HG02642 (cell line): ENCODE data around the gene SAMMSON.

Experiments
- ATAC-seq: cut with Tn5 transposase; IDR thresholded peaks from one replicate; pipeline ENCODE4 v1.9.1; 2021; ENCODE audit warnings: mild to moderate bottlenecking; ENCODE audit not compliant: unreplicated experiment, poor library complexity

The SAMMSON gene

DNA sequence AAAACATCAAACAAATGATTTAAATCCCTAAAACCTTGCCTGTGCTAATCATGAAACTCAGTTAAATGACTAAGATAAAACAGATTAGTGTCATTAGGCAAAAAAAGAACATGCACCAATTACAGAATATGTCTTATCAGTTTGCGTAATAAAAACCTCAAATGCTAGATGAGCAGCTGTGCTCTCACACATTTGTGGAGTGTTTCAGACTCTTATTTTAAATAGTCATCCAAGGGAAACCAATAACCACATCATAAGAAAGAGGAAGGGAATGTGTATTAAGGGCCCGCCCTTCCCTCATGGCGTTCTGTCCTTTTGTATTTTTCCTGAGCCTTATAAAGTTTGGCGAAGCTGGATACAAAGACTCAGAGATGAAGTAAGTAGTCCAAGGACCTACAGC, 6.6 kb downstream of the SAMMSON start:
- ATAC-seq: no peak

DNA sequence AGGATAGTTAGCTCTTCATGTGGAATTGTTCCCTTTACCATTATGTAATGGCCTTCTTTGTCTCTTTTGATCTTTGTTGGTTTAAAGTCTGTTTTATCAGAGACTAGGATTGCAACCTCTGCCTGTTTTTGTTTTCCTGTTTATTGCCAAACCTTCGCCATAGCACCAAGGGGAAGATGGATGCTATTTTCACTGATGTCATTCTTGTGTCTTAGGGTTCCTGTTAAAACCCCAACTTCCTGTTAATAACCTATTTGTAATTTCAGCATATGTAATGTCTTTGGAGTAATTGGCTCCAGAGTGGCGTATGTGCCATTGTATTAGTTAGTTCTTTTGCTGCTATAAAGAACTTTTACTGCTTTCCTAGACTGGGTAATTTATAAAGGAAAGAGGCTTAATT, 10.8 kb downstream of the SAMMSON start:
- no peak for ATAC-seq

DNA sequence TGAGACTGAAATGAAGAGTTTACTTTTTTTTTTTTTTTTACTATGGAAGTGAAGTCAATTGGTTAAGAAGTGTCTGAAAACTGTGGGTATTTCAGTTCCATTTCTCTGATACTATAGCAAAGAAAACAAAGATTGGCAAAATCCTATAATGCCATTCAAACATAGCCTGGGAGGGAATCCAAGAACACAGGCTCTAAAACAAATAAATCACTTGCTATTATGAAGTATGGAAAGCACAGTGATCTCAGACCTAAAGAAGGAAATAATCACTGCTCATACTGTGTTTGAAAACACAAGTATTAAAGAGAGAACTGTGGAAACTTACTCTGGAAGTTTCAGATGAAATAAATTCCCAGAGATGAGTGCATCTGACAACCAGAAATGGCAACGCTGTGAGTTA, 12.0 kb downstream of the SAMMSON start:
- ATAC-seq: no peak

DNA sequence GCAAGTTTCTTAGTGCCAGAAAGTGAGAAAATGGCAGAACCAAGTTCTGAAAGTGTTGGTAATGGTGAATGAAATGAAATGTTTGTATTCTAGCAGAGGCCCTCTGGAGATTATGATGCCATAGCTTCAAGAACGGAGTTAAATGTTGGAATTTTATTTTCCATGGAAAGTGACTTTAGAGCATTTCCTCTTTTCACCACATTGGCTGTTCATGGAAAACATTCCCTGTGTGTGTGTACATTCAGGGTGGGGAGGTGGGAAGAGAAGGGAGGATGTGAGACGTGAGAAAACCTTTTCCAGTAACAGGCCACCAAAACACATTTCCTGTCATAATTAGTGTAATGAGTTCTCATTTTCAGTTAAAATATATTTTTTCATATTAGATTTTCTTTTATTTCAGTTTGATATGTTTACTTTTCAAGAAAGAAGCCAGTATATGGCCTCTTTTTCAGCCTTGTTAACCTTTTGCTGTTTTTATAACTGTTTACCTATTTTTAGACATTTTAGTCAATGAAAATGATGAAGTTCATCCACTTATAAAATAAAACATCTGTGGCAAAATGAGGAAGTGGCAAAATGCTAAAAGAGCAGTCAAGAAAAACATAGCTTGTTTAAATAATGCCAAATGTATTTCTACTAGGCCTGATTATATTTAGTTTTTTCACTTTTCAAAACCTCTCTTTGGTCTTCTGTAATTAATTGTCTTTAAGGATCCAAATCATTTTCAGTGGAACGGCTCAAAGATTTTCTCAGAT, 21.6 kb downstream of the SAMMSON start:
- ATAC-seq: no peak

DNA sequence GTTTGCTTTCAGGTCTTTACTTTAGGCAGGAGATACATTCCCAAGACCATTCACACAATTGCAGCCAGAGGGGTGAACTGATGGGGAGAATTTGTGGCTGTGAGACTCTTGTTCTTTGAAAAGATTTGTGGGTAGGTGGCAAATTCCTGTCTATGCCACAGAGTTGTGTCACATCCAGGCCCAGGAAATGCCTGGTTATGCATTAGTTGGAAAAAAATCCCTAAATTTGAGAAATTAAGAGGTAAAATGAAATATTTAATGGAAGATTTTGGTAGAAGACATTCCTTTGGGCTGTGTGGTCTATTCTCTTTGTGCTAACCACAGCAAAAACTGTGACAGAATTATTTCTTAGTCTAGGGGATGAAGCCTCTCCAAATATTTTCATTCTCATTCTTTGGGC, 28.8 kb downstream of the SAMMSON start:
- no peak for ATAC-seq

DNA sequence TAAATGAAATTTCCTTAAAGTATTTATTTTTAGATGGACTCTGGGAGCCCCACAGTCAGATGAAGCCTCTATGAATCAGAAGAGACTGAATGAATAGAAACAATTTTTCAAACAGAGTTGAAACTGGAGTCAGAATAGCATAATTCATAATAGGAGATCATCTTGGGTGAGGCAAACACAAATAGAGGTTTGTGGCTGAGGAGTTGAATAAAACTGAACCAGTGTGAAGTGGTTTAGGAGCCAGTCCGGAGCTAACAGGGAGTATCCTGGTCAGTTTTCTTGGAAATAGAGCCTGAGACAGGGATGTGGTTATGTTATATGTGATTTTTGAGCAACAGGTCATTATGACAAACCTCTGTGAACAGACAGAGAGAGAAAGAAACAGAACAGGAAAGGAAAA, 39.2 kb downstream of the SAMMSON start:
- no peak for ATAC-seq

DNA sequence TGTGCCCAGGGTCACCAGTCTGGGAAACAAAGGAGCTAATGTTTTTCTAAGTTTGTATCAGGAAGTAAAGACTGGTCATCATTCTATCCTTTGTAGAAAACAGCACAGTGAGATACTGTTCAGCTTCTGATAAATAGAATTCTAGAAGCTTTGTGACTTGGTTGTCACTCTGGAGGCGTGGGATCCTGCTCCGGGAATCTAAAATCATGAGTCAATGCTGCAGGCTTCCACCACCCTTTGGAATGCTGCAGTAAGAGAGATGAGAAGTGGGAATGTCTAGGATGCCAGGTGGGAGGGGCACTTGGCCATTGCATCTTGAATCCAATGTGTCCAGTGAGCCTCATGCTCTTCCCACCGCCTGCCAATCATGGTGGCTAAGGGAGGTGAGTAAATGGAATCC, 40.9 kb downstream of the SAMMSON start:
- ATAC-seq: no peak

DNA sequence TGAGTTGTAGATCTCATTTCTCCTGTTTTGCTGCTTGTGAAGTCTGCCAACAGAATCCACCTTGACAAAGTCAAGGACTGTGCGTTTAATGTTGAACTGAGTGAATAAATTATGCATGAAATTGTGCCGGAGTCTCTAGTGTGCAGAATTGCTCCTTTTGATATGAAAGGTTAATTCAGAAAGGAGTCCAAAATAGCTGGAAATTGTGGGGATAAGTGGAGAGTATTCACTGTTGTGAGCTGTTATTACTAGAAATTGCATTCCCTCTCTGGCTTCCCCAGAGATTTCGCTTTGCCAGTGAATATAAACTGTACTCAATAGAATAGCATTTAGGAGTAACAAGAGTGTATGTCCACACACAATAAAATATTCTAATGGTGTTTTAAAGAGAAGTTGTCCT, 43.1 kb downstream of the SAMMSON start:
- no peak for ATAC-seq

DNA sequence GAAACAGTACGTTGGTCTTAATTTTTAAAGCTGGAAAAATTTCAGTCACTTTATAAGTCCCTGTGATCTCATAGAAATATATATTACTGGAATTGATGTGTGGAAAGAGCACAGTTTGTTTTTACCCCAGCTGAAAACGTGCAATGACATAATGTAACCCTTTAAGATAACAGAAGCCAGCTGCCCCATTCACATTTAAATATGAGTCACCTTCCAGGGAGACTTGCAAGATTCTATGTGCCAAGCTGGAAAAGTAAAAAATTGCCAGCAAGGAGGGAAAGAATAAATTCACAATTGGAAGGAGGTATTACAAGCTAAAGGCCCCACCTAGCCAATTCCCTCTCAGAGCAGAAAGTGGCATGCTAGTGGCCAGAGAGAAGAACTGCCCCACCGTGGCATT, 50.2 kb downstream of the SAMMSON start:
- no peak for ATAC-seq

DNA sequence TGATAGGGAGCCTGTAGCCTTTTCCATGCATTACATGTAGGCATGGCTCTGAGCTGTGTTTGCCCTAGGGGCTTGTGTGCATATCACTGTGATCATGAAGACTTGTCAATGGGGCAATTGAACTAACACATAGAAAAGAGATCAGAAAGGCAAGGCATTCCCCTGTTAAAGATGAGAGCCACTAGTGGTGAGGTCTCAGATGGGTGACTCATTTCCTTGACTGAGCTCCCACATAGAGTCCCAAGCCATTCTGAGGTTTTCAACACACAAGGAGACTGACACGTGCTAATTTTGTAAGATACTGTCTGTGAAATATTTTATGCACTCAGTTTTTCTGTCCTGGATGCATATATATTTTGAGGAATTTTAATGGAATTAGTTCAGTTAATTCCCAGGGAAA, 53.8 kb downstream of the SAMMSON start:
- ATAC-seq: no peak

DNA sequence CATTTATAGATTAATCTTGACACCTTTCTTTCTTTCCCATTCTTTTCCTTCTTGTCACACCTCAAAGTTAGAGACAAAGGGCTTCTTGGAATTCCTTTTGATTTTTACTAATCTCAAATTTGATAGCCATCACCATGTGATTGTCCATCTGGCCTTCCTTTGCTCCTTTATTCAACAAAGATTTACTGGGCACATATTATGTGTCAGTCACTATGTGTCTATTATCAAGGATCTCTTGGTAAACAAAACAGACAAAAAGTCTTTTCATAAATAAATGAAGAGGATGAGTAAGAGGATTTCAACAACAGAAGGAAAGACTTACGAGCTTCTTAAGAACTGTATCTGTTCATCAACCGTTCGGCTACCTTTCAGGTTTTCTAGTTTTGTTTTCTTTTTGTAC, 56.5 kb downstream of the SAMMSON start:
- ATAC-seq: no peak

DNA sequence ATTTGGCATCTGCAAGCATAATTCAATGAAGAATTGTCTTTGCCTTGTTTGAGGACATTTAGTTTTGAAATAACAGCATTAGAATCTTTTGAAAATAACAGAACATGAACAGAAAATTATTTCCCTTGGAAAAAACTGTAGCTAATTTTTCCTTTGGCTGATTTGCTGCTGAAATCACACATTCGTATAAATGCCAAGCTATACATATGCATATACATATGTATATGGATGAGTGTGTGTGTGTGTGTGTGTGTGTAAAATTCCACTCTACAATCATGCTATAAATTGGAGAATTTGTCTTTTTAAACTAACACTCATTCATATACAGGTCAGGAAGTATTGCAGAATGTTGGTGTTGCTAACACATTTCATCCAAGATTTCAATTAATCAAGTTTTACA, 57.9 kb downstream of the SAMMSON start:
- no peak for ATAC-seq

DNA sequence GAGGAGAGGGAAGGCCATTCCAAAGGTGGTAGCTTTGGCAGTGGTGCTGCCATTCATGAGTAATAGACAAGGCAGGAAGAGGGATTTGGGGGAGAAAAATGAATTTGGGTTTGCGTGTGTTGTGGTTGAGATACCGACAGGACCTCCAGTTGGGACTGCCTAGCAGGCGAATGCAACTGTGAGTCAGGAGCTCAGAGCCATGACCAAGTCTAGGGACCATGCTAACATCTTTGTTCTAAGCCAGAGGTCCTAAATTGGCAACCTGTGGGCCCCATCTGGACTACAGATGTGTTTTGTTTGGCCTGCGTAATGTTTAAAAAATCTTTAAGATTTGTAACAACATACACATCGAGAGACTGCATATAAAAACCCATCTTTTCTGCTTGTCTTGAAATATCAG, 61.6 kb downstream of the SAMMSON start:
- no peak for ATAC-seq

DNA sequence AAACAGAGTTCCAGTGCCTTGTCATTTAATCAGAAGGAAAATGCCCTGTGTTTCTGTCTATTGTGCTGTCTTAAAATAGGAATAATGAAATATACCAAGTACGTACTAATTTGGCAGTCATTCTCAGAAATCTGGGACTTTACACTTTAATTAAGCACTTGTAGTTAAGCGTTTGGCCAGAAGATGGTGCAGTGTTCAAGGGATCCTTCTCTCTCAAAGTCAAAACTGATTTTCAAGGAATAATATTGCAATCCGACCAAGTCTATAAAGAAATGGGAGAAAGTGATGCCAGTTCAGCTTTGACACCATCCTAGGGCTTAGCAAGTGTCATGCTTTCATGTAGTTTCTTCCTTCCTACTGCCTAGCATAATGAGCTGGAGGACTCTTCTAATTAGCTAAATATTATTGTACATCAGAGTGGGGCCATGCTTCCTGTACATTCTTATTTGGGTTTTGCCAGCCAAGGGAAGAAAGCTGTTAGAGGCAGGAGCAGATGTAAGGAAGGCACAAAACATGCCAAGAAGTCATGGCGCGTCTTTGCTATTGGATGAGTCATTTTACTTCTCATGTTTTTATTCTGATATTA, 64.8 kb downstream of the SAMMSON start:
- no peak for ATAC-seq

DNA sequence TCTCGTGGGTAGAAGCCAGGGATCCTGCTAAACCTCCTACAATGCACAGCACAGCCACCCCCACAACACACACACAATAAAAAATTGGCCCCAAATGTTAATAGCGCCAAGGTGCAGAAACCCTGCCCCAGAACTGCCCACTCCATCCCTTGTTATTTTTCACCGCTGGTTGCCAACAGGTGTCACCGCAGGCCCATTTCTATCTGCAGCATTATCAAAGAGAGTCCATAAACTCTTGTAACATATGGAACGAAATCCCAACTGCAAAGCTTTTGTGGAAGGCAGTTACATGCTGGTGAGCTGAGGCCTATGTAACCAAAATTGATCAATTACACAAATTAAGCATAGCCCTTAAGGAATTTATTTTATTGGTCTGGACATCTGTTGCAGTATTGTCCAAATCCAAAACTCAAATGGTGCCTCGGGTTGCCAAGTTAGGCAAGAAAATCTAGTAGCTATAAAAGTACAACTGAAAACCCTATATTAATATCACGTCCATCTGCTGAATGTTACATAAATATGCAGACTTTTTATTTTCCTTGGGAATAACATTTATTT, 66.2 kb downstream of the SAMMSON start:
- no peak for ATAC-seq

DNA sequence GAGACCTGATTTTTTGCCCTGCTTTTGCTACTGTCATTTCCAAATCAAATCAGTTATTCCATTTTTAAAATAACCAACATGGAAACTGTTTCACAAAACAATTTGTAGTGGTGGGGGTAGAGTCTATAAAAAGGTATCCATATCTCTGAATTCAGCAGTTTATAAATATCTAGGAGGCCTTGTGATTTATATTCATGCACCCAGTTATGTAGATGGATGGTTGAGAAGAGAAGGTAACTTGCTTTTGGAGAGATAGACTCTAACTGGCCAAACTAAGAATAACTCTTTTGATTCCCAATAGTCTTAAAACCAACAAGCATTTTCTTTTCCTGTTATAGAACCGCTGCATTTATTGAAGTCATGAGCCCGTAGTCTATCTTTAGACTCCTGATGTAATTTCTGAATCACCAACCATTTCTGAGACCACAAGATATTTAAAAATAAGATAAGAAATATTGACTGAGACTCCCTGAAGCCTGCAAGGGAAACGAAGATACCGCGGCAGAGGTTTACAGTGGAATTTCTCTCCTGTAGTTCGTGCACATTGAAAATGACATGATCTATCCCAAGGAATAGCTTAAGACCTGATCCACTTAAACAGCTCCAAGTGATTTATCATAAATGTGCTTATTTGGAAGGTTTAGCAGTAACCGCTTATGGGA, 68.5 kb downstream of the SAMMSON start:
- no peak for ATAC-seq

DNA sequence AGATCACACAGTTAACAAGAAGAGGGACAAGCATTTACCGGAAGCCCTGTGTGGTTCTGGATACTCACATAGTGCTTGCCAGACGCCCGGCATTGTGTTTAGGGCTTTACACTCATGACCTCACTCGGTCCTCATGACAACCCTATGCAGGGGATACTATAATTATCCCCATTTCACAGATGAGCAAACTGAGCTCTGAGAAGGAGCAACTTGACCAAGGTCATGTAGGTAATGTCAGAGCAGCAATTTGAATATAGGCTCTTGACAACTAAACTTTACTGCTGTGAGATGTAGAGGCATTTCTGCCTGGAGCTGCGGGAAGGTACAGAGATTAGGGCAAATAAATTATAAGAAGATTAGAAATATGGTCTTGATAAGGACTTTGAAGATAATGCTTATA, 70.0 kb downstream of the SAMMSON start:
- no peak for ATAC-seq

DNA sequence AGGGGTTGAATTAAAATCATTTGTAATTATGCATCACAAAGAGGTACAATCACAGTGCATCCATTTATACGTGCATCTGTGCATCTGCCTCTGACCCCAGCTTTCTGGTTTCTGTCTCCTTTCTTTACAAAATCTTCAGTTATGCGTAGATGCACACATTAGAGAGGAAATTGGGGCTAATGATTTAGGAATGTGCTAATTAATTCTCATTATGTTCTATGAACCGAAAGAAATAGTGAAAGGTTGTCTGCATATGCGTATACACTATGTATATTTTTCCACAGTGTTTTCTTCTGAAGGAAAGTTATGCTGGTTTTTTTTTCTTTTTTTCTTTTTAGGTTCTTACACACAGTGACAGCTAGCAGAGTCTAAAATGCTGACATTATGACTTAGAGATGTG, 71.6 kb downstream of the SAMMSON start:
- ATAC-seq: no peak

DNA sequence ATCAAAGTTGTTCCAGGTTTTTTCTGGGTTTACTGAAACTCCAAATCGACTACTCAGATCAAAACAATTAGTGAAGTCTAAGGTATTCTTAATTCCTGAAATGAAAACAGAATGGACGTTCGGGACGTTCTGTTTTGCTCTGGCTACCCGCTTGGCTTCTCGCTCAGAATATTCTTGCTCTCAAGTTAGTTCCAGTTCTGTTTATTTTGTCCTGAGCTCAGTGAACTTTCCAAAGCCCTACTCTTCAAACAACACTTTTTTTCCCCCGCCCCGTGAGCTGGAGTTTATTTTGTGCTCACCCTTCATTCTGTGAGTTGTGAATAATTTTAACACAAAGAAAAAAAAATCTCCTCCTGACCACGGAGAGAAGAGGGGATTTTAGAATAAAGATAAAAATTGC, 72.6 kb downstream of the SAMMSON start:
- ATAC-seq: no peak

DNA sequence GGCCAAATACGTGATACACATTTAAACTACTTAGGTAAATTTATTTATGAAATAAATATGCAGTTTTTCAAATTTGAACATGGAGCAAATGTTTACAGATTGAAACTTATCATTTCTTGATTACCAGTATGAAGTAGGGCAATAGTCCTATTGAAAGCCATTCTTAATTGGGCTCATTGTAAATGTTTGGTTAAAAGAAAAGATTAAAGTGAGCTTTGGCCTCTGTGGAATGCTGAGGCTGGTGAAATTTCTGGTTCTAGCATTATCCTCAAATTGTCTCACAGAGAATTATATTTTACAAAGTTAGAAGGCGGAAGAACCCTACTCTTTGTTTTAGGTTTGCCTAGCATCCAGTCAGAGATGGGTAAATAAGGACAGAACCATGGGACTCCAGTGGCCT, 73.2 kb downstream of the SAMMSON start:
- no peak for ATAC-seq

DNA sequence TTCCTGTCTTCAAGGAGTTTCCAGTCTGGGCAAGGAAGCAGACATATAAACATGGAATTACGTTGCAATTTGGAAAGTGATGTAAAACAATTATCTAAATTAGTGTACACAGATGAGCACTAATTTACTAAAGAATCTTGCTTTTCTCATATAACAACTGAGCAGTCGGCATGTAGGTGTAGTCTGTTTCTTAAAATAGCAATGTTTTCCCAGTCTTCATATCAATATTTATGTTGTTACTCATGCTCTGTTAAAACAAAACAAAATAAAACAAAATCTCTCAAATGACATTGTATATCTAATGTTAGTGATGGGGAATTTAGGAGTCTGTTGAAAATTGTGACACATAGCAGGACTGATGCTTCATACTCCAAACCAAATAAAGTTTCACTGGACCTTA, 75.6 kb downstream of the SAMMSON start:
- no peak for ATAC-seq

DNA sequence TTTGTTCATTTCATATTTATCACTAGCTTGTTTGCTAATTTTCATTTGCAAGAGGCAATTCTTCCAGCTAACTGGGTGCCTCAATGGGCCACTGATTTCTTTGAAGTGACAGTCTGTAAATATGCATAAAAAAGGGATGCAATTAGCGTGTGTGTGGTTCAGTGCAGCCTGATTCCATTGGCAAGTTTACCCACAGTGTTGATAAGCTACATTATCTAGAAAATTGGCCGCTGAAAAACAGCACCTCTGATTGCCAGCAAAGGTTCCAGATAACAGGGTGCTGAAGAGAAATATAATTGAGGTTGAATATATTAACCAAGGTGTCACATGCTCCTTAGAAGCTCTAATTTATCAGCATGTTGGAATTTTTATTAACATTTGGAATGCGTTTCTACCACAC, 76.9 kb downstream of the SAMMSON start:
- no peak for ATAC-seq
